Measurements from ENCODE around the gene MACROD2.

MACROD2 gene

GRCh38 chr20:15022921-15023320 is 1027.6 kb downstream of the MACROD2 start:
- no peak for FAIRE-seq
- no peak for DNase-seq (ENCODE audit: low spot score)

GRCh38 chr20:15026759-15027158 is 1031.4 kb downstream of the MACROD2 start:
- DNase-seq (ENCODE audit: low spot score) (no peak), FAIRE-seq (no peak)

GRCh38 chr20:15030826-15031225 is 1035.5 kb downstream of the MACROD2 start:
- FAIRE-seq, result no peak
- no peak for DNase-seq (ENCODE audit: low spot score)

DNA sequence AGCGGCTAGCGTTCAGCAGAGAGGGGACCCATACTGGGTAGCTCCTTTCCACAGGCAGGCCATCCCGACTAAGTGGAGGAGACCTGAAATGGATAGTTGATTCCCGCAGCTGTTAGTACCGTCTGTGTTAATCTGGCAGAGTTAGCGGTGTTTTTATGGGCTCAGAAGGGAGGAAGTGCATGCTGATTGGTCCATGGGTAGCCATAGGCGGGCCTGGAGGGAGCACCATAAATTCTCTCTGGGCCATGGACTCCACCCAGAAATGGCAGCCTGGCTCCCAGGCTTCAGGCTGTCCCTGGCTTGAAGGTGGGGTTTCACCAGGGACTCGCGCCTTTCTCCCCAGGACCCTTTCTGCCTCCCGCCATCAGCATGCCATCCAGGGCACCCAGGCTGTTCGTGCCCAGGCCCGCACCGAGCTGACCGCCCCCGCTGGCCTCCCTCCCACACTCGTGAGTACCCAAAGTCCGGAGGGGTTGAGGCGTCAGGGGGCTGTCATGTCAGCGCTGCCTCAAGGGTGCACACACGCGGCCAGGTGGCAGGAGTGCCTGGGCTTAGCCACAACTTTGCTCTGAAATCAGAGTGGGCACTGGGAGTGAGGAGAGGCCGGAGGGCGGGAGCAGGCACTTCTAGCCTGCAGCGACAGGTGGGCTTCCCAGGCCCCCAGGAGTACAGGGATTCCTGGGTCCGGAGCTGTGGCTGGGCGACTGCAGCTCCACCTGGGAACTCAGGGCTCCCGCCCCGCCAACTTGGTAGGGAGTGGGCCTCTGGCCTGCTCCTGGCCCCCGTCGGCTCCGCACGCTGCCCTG is 1036.4 kb downstream of the MACROD2 start:
- no peak for FAIRE-seq
- no peak for DNase-seq (ENCODE audit: low spot score)

DNA sequence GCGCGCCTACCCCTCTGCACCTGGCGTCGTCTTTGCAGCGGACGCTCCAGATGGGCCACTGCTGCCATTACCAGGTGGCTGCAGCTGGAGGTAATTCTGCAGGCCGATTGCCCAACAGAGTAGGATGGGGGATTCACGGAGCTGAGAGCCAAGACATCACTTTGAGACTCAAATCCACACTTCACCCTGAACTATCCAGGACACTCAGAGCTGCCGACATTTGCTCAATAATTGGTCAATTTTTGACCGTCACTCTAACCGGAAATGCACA is 1037.0 kb downstream of the MACROD2 start:
- FAIRE-seq (no peak), DNase-seq (ENCODE audit: low spot score) (no peak)

GRCh38 chr20:15033269-15033668 is 1038.0 kb downstream of the MACROD2 start:
- DNase-seq (ENCODE audit: low spot score), result no peak
- no peak for FAIRE-seq

- FAIRE-seq (no peak), DNase-seq (ENCODE audit: low spot score) (no peak)
These were observed 1038.6 kb downstream of the MACROD2 start for GRCh38 chr20:15033891-15034290.

DNA sequence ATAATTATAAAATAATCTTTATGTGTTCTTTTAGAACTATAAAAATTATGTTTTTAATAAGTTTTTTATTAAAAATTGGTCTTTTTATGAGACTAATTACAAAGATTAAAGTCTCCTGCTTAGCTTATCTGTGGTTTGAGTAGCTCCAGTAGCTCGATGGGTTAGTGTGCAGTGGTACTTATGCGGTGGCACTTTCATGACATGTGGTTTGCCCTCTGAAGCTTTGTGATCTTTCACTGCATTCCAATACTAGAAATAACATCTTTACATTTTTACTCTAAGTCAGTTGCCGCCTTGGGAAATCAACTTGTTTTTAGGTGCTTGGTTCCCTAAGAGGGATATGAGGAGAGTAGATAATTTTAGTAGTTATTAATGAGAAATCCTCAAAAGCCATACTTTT is 1041.6 kb downstream of the MACROD2 start:
- no peak for DNase-seq (ENCODE audit: low spot score)
- no peak for FAIRE-seq

DNA sequence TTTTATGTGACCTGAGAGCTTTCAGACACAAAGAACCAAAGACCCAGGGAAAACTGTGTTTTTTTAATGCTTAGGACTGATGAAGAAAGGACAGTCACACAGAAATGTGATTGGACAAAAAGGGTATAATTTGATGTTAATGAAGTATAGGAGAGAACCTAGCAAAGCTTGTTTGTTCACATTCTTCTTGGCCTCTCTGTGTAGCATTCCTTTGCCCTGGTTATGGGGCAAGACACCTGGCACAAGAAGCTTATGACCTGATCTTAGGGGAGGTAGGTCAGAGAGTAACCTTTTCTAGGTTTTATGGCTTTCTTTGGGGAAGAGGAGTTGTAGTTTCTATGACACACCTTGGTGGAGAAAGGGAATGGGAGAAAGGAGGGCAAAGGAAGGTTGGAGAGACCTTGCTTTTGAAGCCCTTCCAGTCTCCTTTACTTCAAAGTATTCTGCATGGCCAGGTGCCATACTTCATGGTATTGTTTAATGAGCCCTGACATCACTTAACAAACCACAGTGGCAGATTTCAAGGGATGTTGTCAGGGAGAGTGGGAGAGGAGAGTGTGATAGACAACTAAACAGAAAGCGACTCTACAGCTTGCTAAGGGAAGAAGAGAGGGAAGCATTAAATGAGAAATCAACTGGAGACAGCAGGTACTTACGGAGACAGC is 1043.9 kb downstream of the MACROD2 start:
- FAIRE-seq (no peak), DNase-seq (ENCODE audit: low spot score) (no peak)

- DNase-seq (ENCODE audit: low spot score) (no peak), FAIRE-seq (no peak)
These were observed 1047.4 kb downstream of the MACROD2 start for GRCh38 chr20:15042723-15043122.

GRCh38 chr20:15045246-15045645 is 1049.9 kb downstream of the MACROD2 start:
- DNase-seq (ENCODE audit: low spot score) (no peak), FAIRE-seq (no peak)

- DNase-seq (ENCODE audit: low spot score) (no peak), FAIRE-seq (no peak)
These were observed 1051.7 kb downstream of the MACROD2 start for GRCh38 chr20:15047042-15047441.

DNA sequence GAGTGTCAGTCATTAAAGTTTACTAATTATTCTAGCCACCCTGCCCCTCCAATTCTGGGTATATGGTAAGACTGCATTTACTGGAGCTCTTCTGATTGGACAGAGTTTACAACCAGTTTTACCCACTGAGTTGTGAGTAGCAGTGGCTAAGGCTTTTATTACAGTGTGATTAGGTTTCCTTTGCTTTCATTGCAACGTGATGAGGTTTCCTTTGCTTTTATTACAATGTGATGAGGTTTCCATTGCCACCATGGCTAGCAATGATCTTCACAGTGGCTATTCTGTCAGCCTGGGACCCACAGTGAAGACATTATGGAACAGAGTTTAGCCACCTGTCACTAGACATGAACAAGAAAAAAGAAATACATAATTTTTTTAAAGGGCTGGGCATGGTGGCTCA is 1052.3 kb downstream of the MACROD2 start:
- DNase-seq (ENCODE audit: low spot score), result no peak
- FAIRE-seq, result no peak

DNA sequence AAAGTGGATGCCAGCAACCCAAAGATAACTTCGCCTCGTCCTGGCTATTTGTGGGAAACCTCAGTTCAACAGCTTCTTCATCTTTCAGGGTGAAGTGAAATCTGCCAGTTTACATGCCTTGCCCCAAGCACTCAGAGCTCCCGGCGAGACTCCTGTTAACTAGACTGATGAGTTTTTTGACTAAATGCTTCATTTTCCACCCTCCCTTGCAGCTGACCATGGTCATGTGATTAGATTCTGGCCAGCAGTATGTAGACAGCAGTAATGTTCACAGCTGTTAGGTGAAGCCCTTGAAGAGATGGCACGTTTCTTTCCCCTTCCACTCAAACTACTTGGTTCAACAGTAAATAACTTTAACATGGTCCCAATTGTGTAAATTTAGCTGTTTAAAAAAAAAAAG is 1060.9 kb downstream of the MACROD2 start:
- FAIRE-seq, result no peak
- DNase-seq (ENCODE audit: low spot score), result no peak

DNA sequence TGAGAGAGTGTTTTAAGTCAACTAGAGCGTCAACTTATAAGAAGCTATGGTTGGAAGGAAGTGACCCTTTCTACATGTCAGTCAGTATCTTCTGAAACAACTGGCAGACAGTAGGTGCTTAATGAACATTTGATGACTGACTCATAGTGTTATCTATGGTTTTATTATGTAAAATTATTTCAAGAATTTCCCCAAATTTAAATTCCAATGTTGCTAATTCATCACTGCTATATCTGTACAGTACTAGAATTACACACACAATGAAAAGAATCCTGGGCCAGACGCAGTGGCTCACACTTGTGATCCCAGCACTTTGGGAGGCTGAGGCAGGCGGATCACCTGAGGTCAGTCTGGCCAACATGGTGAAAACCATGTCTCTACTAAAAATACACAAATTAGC is 1063.5 kb downstream of the MACROD2 start:
- FAIRE-seq (no peak), DNase-seq (ENCODE audit: low spot score) (no peak)

DNA sequence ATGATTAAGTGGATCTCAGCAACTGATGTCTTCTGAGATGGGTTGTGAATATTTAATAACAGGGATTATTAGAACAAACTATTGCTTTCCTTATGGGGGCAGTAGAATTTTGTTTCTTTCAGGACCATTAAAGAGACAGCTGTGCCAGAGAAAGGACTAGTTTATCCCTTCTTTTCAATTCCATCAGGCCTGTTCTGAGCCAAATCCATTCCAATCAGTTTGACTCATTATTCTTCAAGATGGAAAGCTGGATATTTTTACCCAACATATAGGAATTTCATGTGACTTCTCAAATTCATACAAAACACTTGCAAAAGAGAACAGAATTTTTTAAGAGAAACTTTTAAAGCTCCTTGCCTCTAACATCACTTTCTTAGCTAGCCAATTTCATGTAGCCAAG is 1064.1 kb downstream of the MACROD2 start:
- DNase-seq (ENCODE audit: low spot score), result no peak
- FAIRE-seq, result no peak

DNA sequence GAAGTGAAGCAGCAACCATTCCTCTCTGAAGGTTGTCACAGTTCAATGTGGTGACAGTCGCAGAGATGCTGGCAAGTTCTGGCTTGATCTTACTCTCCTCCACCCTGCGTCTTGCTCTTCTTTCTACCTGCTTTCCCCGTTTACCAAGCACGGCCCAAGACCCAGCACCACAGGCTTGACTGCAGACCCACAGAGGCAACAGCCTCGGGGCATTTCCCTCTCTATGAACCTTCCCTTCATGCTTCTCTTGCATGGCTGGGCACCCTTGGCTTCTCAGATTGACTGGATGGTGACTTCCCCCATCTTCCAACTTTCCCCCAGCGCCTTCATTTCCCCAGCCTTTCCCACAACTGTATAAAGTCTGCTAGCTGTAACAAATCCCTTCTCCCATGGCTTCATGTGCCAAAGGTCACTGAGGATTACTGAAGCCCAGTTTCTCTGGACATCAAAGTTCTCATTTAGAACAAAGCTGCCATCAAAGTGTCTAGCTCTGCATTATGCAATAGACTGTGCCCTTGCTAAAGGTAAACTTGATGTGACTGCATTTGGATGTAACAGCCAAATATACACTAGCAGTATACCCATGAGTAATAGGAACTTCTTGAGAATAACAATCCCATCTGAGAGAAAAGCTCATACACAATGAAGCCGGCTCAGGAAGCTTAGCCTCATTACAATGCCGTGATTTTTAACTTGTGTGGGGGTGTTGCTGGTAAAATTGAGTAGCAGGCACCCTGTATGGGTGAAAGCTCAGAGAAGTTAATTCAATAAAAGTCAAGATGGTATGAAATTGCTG is 1065.1 kb downstream of the MACROD2 start:
- no peak for DNase-seq (ENCODE audit: low spot score)
- FAIRE-seq, result no peak

DNA sequence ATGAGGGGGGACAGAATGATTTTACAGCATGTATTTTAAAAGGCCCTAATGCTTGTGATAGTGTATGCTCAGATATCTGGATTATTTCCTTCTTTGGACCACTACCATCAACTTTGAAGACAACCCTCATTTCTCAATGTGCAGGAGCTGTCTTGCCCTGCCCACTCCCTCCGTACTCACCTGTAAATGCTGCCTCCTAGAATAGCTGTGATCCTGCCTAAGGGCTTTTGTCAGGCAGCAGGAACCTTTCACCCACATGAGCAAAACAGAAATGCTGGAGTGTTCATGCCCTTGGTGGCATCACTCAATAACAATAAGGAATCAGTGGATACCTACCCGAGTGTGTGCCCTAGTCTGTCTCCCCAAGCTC is 1065.7 kb downstream of the MACROD2 start:
- FAIRE-seq, result no peak

GRCh38 chr20:15061955-15062354 is 1066.6 kb downstream of the MACROD2 start:
- FAIRE-seq (no peak), DNase-seq (ENCODE audit: low spot score) (no peak)

More for the DNA sequence above, 1065.7 kb downstream of the MACROD2 start:
- no peak for DNase-seq (ENCODE audit: low spot score)

- FAIRE-seq (no peak), DNase-seq (ENCODE audit: low spot score) (no peak)
These were observed 1067.8 kb downstream of the MACROD2 start for GRCh38 chr20:15063081-15063480.

DNA sequence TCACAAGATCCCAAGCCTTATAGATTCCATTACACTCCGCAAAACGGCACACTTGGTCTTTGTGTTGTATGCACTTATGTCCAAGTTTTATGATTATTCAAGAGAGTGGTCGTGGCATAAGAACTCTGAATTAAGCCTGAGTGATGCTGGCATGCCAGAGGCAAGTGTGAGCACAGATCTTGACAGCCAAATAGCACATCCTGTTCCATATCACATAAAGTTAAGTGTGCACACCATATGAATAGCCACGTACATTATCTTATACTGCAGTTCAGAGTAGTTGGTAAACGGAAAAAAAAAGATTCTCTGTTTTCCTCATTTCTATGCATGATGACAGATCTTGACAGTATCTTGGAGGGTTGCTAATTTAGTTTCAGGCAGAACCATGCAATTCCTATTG is 1069.4 kb downstream of the MACROD2 start:
- no peak for FAIRE-seq
- no peak for DNase-seq (ENCODE audit: low spot score)

DNA sequence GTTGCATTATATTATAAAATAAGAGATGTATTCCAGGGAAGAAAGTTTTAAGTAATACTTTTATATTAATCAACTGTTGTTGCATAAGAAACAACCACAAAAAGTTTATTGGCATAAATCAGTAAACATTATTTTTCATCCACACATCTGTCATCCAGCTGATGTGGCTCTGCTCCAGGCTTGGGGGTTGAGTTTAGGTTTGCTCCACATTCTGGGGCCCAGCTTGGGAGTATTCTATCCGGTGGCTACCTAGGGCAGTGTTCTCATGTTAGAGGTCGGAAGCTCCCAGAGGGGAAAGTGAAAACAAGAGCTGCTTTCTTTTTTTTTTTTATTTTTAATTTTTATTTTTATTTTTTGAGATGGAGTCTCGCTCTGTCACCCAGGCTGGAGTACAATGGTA is 1070.5 kb downstream of the MACROD2 start:
- DNase-seq (ENCODE audit: low spot score), result no peak
- no peak for FAIRE-seq

DNA sequence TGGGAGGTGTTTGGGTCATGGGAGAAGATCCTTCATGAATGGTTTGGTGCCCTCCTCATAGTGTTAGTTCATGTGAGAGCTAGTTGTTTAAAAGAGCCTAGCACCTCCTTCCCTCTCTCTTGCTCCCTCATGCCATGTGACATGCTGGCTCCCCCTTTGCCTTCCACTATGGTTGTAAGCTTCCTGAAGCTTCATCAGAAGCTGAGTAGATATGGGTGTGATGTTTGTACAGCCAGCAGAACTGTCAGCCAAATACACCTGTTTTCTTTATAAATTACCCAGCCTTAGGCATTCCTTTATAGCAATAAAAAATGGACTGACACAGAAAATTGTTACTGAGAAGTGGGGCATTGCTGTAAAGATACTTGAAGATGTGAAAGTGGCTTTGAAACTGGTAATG is 1073.2 kb downstream of the MACROD2 start:
- no peak for FAIRE-seq

More for the DNA sequence above, 1073.2 kb downstream of the MACROD2 start:
- no peak for DNase-seq (ENCODE audit: low spot score)

Data from RCC 7860 (cell line).